HEK293T (cell line): Measurements from ENCODE around the gene GSTK1.

Source experiments
- FOXK2 ChIP-seq: fragments of 450-650 bp; IDR thresholded peaks from 2 replicates; pipeline ENCODE4 v1.6.1; 2016; ENCODE audit warnings: mild to moderate bottlenecking
- NFRKB ChIP-seq: fragments of 450-650 bp; IDR thresholded peaks from 2 replicates; pipeline ENCODE4 v1.6.1; 2016; ENCODE audit warnings: mild to moderate bottlenecking, moderate library complexity

DNA sequence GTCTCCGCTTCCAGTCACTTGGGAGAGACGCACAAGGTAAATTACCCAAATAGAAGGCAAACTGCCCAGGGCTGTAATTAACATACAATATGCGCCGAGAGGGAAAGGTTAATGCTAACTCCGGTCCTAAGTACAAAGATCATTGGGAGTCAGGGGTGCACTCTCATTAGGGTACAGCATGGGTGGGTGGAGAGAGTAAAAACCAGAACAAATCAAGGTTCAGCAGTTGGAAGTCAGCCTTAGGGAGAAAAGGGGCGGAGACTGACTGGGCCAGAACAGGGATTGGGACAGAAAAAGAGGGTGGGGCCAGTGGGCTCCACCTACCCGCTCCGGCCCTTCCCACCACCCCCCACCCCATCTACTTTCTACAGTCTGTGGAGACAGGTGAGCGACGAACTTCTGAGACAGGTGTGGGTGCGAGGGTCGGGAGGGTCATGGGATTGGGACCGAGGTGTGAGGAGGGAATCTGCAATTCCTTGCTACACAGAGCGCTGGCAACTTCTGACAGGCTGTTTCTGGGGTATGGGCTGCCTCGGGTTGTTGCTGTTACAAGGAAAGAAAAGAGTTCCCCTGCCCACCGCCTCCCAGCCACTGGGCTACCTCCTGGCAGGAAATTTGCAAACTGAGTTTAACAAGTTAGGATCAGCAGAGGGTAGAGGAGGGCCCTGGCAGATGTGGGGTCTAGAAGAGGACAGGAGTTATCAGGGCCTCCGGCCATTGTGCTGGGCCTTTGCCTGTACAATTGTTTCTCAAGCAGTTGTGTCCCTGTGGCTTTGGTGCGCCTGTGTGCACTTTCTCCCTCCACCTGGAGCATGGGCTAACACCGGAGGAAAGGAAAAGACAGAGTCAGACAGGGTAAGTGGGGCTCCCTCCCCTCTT lies 21.6 kb downstream of the GSTK1 start, which contains the start of gene TMEM139:
- no peak for TF ChIP-seq FOXK2
- TF ChIP-seq NFRKB: no peak
